K562 (cell line): Measurements from ENCODE around the gene MITF. TPM values are rescaled to one million over a fixed set of nuclear protein-coding genes. Genes with fewer than 3 reads are reported as not detected.

Experiments used
- ATAC-seq: fragments of 200-7000 bp; cut with Tn5 transposase; 3 replicates; pipeline ENCODE4 v1.9.1; 2020; ENCODE audit warnings: moderate library complexity
- BruUV-seq: library from RNA; stranded (reverse); fragments of 400-500 nt; replicated peaks from 2 replicates; lab custom pipeline; 2021; lab: Mats Ljungman, UMichigan
- CTCF ChIA-PET: fragments of 300-600 bp; formaldehyde crosslinking; extraction: SDS; loops from one replicate; lab custom pipeline; 2021; ENCODE audit warnings: low intra/inter-chr PET ratio; lab: Yijun Ruan, JAX
- POLR2A ChIA-PET: fragments of 300-600, 350-650 bp; sonication (Branson Sonifier 250); formaldehyde crosslinking; extraction: SDS; loops from one replicate; lab custom pipeline; 2021; ENCODE audit warnings: antibody characterized with exemption, inconsistent platforms; lab: Yijun Ruan, JAX
- DNase-seq, 4 experiments: peaks; one replicate each; pipeline versions ENCODE4 v3.0.0 to v3.0.0-alpha.2; 2011 to 2018; ENCODE audit warnings: low spot score in 3 of 4, mixed read lengths in 3 of 4; ENCODE audit errors: extremely low read depth in 1 of 4
- FAIRE-seq: peaks from 2 replicates; lab custom pipeline; 2011; peaks lifted over from hg19 to GRCh38; lab: Jason Lieb, UNC
- H2AFZ ChIP-seq: 2 replicates; pipeline ENCODE4 v1.6.0; 2011; ENCODE audit warnings: low read depth, low read length, control low read depth, inconsistent platforms
- H3K27ac ChIP-seq: fragments of 200-600 bp; 3 replicates; pipeline ENCODE4 v1.8.0; 2011; ENCODE audit warnings: low read depth, mild to moderate bottlenecking, control low read depth, inconsistent platforms, low read length, moderate library complexity, mixed read lengths; ENCODE audit errors: extremely low read depth
- H3K27me3 ChIP-seq, 2 experiments: fragments of 300-600 bp in 1 of 2; 2 replicates in 1 of 2; 3 replicates in 1 of 2; pipeline versions ENCODE4 v1.6.0 to v1.8.0; 2011; ENCODE audit warnings: inconsistent platforms in 2 of 2, low read length in 2 of 2, mild to moderate bottlenecking in 1 of 2, mixed read lengths in 1 of 2, moderate library complexity in 1 of 2; ENCODE audit not compliant: control insufficient read depth in 2 of 2, insufficient read depth in 2 of 2
- H3K36me3 ChIP-seq: fragments of 300-600 bp; 3 replicates; pipeline ENCODE4 v1.8.0; 2011; ENCODE audit warnings: mild to moderate bottlenecking, low read length, inconsistent platforms; ENCODE audit not compliant: control insufficient read depth, insufficient read depth
- H3K4me1 ChIP-seq, 2 experiments: fragments of 200-600 bp in 1 of 2; replicated peaks in 1 of 2; 2 replicates in 1 of 2; 3 replicates in 1 of 2; pipeline versions ENCODE4 v1.5.1 to v1.8.0; 2011; ENCODE audit warnings: inconsistent platforms in 2 of 2, low read length in 2 of 2, mild to moderate bottlenecking in 1 of 2, mixed read lengths in 1 of 2, moderate library complexity in 1 of 2; ENCODE audit not compliant: control insufficient read depth in 2 of 2, insufficient read depth in 2 of 2
- H3K4me2 ChIP-seq: 2 replicates; pipeline ENCODE4 v1.6.1; 2011; ENCODE audit warnings: low read length, control low read depth, inconsistent platforms, mixed read lengths; ENCODE audit not compliant: insufficient read depth
- H3K4me3 ChIP-seq: fragments of 200-600 bp; sonication (generic), shearing (Covaris generic); 2 replicates; pipeline ENCODE4 v1.5.1; 2016; ENCODE audit warnings: control low read depth, inconsistent platforms
- H3K79me2 ChIP-seq: fragments of 200-600 bp; 3 replicates; pipeline ENCODE4 v1.8.0; 2011; ENCODE audit warnings: low read length, inconsistent platforms; ENCODE audit not compliant: control insufficient read depth, insufficient read depth
- H3K9ac ChIP-seq, 2 experiments: 2 replicates each; pipeline versions ENCODE4 v1.6.0 to v1.6.1; 2011; ENCODE audit warnings: low read depth in 2 of 2, low read length in 2 of 2, control low read depth in 1 of 2, inconsistent platforms in 1 of 2, mild to moderate bottlenecking in 1 of 2, mixed read lengths in 1 of 2; ENCODE audit not compliant: insufficient read depth in 1 of 2
- H3K9me1 ChIP-seq: one replicate; pipeline ENCODE4 v1.6.0; 2011; ENCODE audit warnings: inconsistent platforms, mild to moderate bottlenecking, low read length, moderate library complexity; ENCODE audit not compliant: control insufficient read depth, insufficient read depth
- H3K9me3 ChIP-seq: replicated peaks from 2 replicates; pipeline ENCODE4 v1.5.1; 2011; ENCODE audit warnings: low read depth, low read length, inconsistent platforms; ENCODE audit not compliant: control insufficient read depth, insufficient read depth
- H4K20me1 ChIP-seq: replicated peaks from 2 replicates; pipeline ENCODE4 v1.6.1; 2011; ENCODE audit warnings: low read length, inconsistent platforms, mixed read lengths; ENCODE audit not compliant: control insufficient read depth, insufficient read depth
- CTBP1 ChIP-seq: fragments of 450-650 bp; IDR thresholded peaks from 2 replicates; pipeline ENCODE4 v1.6.1; 2016; ENCODE audit warnings: borderline replicate concordance
- SIX5 ChIP-seq, 2 experiments: IDR thresholded peaks; 2 replicates each; pipeline ENCODE4 v1.6.1; 2011; ENCODE audit warnings: low read length in 2 of 2, borderline replicate concordance in 1 of 2, low read depth in 1 of 2, mild to moderate bottlenecking in 1 of 2, moderate library complexity in 1 of 2; ENCODE audit not compliant: insufficient read depth in 1 of 2
- SUPT5H ChIP-seq: fragments of 450-650 bp; IDR thresholded peaks from 2 replicates; pipeline ENCODE4 v1.6.1; 2016
- TAF9B ChIP-seq: fragments of 450-650 bp; IDR thresholded peaks from 2 replicates; pipeline ENCODE4 v1.6.1; 2018; ENCODE audit warnings: mild to moderate bottlenecking; ENCODE audit not compliant: partially characterized antibody
- TCFL5 ChIP-seq: fragments of 250-450 bp; sonication (Bioruptor Pico); conservative IDR thresholded peaks from 2 replicates; pipeline ENCODE4 v1.6.1; 2021; ENCODE audit warnings: mild to moderate bottlenecking, moderate library complexity, matching md5 sums
- U2AF1 ChIP-seq: fragments of 200-400 bp; formaldehyde crosslinking; optimal IDR thresholded peaks from 2 replicates; pipeline ENCODE3; 2017; ENCODE audit warnings: mild to moderate bottlenecking, low read depth, low read length, moderate library complexity
- XRCC3 ChIP-seq: fragments of 450-650 bp; IDR thresholded peaks from 2 replicates; pipeline ENCODE4 v1.6.1; 2017; ENCODE audit warnings: mild to moderate bottlenecking, moderate library complexity
- ZKSCAN8 ChIP-seq: fragments of 200-800 bp; sonication (Bioruptor generic); IDR thresholded peaks from 2 replicates; pipeline ENCODE4 v1.6.1; 2016; ENCODE audit warnings: missing genetic modification characterization, missing compliant biosample characterization
- ZNF518B ChIP-seq: fragments of 250-450 bp; sonication (Bioruptor Pico); IDR thresholded peaks from 2 replicates; pipeline ENCODE4 v1.5.0; 2021; ENCODE audit warnings: mild to moderate bottlenecking, moderate library complexity
- WGBS: fragments of 100-300 bp; shearing (Covaris generic); methylation state at CpG from one replicate; pipeline ENCODE4 v1.1.6; 2016; ENCODE audit warnings: low coverage, mixed read lengths; ENCODE audit not compliant: insufficient coverage; ENCODE audit errors: missing lambda C conversion rate; 5-methylcytosine and 5-hydroxymethylcytosine counted together
- in situ Hi-C: fragments of 300-500 bp; cut with MboI; formaldehyde crosslinking; loops from 4 replicates; pipeline ENCODE4 v1.15.0; 2018; ENCODE audit warnings: inconsistent platforms, mixed read lengths
- intact Hi-C: fragments of 100-400 bp; cut with micrococcal nuclease; formaldehyde crosslinking; loops from 2 replicates; pipeline ENCODE4 v1.14.2; 2022
- polyA plus RNA-seq, 8 experiments: library from polyadenylated mRNA; depleted of rRNA in 4 of 8; stranded (reverse) in 5 of 8; unstranded in 3 of 8; fragments of >200 nt; fragmentation: Nextera tagmentation in 2 of 8; fragmentation: Illumina TruSeq in 1 of 8; extraction: Ambion mirVana in 2 of 8; extraction: Trizol in 1 of 8; gene quantifications; 2 replicates each; pipeline versions ENCODE4 v1.2.1 to v1.2.3, GENCODE V29; 2011 to 2014; ENCODE audit warnings: inconsistent platforms in 1 of 8, missing spikeins in 1 of 8
- total RNA-seq, 7 experiments: library from RNA; depleted of rRNA in 6 of 7; stranded (reverse); fragments of >200 nt in 6 of 7; fragmentation: Illumina TruSeq in 2 of 7; extraction: Trizol in 2 of 7; gene quantifications; 2 replicates each; pipeline versions ENCODE4 v1.2.1 to v1.2.3, GENCODE V29; 2011 to 2021; ENCODE audit warnings: low replicate concordance in 1 of 7
- TF ChIP-seq, protein P1 (sequence below): fragments of 450-650 bp; IDR thresholded peaks from 2 replicates; pipeline ENCODE4 v1.6.1; 2017; ENCODE audit warnings: antibody characterized with exemption, mild to moderate bottlenecking
- TF ChIP-seq, protein P2 (sequence below), 2 experiments: fragments of 250-450 bp in 1 of 2; fragments of 450-650 bp in 1 of 2; sonication (Bioruptor Pico) in 1 of 2; IDR thresholded peaks; 2 replicates each; pipeline versions ENCODE4 v1.6.1 to v1.8.0; 2016 to 2021; ENCODE audit warnings: mild to moderate bottlenecking in 2 of 2, moderate library complexity in 2 of 2, missing compliant biosample characterization in 1 of 2, missing genetic modification characterization in 1 of 2

The MITF gene
- total and polyA plus RNA-seq, 9 of the 15 experiments (the other 6 are each of a cell fraction or from before 2014, with no cell fraction given), result 5.6 to 14.9 (median 11.1) TPM

GRCh38 chr3:69817988-69818387, 78.7 kb downstream of the MITF start:
- Histone ChIP-seq H2AFZ (no peak overlapping the region), H3K9ac (no peak overlapping the region), H3K9me1 (no peaks in the 10 kb centered on the region), H3K27ac (no peak overlapping the region), H3K27me3 (no peaks in the 10 kb centered on the region), H3K36me3 (no peaks in the 10 kb centered on the region), H3K79me2 (peaks cover 18% of the 10 kb centered on the region), H3K4me2 (no peak overlapping the region), H3K4me3 (no peak overlapping the region), H3K4me1 (peaks cover 0 to 9% of the 10 kb centered on the region in 2 experiments; a peak in 1 of 5 replicates), H4K20me1 (no peaks in the 10 kb centered on the region), H3K9me3 (no peaks in the 10 kb centered on the region)
- in situ Hi-C loops, result no loop called here
- no peak for ATAC-seq
- DNase-seq, result no peak
- ChIA-PET POLR2A (no interaction called here), CTCF (no interaction called here)
- BruUV-seq, result no TSS peak
- no peak for FAIRE-seq
- WGBS, result 93% methylated on average over 2 of the region's 2 CpGs
- intact Hi-C loops, result no loop called here
- TF ChIP-seq TCFL5 (CRISPR knock-in tag) (no peak), SIX5 (IDR thresholded peaks at IDR 0.05; ENCODE audit: borderline replicate concordance in 1 of 2, insufficient read depth in 1 of 2, low read depth in 1 of 2, low read length in 2 of 2) (no peak), U2AF1 (no peak), ZNF518B (CRISPR knock-in tag) (no peak), TAF9B (no peak), CTBP1 (no peak), XRCC3 (no peak), ZKSCAN8 (CRISPR knock-in tag) (no peak), SUPT5H (no peak)
- TF ChIP-seq, protein P1, sequence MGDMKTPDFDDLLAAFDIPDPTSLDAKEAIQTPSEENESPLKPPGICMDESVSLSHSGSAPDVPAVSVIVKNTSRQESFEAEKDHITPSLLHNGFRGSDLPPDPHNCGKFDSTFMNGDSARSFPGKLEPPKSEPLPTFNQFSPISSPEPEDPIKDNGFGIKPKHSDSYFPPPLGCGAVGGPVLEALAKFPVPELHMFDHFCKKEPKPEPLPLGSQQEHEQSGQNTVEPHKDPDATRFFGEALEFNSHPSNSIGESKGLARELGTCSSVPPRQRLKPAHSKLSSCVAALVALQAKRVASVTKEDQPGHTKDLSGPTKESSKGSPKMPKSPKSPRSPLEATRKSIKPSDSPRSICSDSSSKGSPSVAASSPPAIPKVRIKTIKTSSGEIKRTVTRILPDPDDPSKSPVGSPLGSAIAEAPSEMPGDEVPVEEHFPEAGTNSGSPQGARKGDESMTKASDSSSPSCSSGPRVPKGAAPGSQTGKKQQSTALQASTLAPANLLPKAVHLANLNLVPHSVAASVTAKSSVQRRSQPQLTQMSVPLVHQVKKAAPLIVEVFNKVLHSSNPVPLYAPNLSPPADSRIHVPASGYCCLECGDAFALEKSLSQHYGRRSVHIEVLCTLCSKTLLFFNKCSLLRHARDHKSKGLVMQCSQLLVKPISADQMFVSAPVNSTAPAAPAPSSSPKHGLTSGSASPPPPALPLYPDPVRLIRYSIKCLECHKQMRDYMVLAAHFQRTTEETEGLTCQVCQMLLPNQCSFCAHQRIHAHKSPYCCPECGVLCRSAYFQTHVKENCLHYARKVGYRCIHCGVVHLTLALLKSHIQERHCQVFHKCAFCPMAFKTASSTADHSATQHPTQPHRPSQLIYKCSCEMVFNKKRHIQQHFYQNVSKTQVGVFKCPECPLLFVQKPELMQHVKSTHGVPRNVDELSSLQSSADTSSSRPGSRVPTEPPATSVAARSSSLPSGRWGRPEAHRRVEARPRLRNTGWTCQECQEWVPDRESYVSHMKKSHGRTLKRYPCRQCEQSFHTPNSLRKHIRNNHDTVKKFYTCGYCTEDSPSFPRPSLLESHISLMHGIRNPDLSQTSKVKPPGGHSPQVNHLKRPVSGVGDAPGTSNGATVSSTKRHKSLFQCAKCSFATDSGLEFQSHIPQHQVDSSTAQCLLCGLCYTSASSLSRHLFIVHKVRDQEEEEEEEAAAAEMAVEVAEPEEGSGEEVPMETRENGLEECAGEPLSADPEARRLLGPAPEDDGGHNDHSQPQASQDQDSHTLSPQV, result no peak
- TF ChIP-seq, protein P2, sequence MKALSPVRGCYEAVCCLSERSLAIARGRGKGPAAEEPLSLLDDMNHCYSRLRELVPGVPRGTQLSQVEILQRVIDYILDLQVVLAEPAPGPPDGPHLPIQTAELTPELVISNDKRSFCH (CRISPR knock-in tag; IDR thresholded peaks at IDR 0.05), result no peak
- TF ChIP-seq, protein P2 (tag; IDR thresholded peaks at IDR 0.05), result no peak
